Measurements from ENCODE around the gene RAB36. TPM values are rescaled to one million over a fixed set of nuclear protein-coding genes. Genes with fewer than 3 reads are reported as not detected.

The RAB36 gene
- total and polyA plus RNA-seq, 9 of the 15 experiments (the other 6 are each of a cell fraction or from before 2014, with no cell fraction given) = 0.04 to 0.50 (median 0.08) TPM; not detected in 3

DNA sequence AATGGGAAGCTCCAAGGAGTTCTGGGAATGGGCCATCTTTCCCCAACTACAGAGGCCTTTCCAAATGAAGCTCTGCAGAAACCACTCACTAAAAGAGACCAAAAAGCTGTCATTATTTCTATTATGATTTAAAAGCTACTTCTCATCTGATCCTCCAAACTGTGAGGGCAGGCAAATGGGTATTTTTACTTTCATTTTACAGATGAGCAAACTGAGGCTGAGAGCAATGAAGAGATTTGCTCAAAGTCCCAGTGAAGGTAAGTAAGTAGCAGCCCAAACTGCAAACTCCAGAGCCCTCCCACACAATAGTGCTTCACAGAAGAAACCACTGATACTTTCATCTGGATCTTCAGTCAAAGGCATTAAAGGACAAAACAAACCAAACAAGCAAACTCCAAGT is 4.9 kb upstream of the RAB36 start (continued):
- TF ChIP-seq, protein P1, sequence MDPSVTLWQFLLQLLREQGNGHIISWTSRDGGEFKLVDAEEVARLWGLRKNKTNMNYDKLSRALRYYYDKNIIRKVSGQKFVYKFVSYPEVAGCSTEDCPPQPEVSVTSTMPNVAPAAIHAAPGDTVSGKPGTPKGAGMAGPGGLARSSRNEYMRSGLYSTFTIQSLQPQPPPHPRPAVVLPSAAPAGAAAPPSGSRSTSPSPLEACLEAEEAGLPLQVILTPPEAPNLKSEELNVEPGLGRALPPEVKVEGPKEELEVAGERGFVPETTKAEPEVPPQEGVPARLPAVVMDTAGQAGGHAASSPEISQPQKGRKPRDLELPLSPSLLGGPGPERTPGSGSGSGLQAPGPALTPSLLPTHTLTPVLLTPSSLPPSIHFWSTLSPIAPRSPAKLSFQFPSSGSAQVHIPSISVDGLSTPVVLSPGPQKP (CRISPR knock-in tag; IDR thresholded peaks at IDR 0.05) = no peak
- TF ChIP-seq TSC22D4 (tag; IDR thresholded peaks at IDR 0.05) (no peak), ZFP36 (IDR thresholded peaks at IDR 0.05; ENCODE audit: low read depth, low read length, partially characterized antibody) (no peak), FOXK2 (conservative IDR thresholded peaks at IDR 0.05 in 1 of 2, IDR thresholded peaks at IDR 0.05 in 1 of 2; ENCODE audit: low read depth in 2 of 2) (no peak), ZNF766 (CRISPR knock-in tag; conservative IDR thresholded peaks at IDR 0.05) (no peak), CREB1 (IDR thresholded peaks at IDR 0.05) (no peak), CREB1 (CRISPR knock-in tag; IDR thresholded peaks at IDR 0.05) (no peak)
- TF ChIP-seq, protein P2, sequence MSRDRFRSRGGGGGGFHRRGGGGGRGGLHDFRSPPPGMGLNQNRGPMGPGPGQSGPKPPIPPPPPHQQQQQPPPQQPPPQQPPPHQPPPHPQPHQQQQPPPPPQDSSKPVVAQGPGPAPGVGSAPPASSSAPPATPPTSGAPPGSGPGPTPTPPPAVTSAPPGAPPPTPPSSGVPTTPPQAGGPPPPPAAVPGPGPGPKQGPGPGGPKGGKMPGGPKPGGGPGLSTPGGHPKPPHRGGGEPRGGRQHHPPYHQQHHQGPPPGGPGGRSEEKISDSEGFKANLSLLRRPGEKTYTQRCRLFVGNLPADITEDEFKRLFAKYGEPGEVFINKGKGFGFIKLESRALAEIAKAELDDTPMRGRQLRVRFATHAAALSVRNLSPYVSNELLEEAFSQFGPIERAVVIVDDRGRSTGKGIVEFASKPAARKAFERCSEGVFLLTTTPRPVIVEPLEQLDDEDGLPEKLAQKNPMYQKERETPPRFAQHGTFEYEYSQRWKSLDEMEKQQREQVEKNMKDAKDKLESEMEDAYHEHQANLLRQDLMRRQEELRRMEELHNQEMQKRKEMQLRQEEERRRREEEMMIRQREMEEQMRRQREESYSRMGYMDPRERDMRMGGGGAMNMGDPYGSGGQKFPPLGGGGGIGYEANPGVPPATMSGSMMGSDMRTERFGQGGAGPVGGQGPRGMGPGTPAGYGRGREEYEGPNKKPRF (IDR thresholded peaks at IDR 0.05; ENCODE audit: low read depth, low read length) = no peak
- TF ChIP-seq, protein P3, sequence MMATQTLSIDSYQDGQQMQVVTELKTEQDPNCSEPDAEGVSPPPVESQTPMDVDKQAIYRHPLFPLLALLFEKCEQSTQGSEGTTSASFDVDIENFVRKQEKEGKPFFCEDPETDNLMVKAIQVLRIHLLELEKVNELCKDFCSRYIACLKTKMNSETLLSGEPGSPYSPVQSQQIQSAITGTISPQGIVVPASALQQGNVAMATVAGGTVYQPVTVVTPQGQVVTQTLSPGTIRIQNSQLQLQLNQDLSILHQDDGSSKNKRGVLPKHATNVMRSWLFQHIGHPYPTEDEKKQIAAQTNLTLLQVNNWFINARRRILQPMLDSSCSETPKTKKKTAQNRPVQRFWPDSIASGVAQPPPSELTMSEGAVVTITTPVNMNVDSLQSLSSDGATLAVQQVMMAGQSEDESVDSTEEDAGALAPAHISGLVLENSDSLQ (IDR thresholded peaks at IDR 0.05) = no peak

All from K562 (cell line).